HG02798 (cell line): ENCODE data around the gene PSMD8.

ENCODE experiments used
- ATAC-seq: cut with Tn5 transposase; IDR thresholded peaks from one replicate; pipeline ENCODE4 v1.9.1; 2021; ENCODE audit warnings: mild to moderate bottlenecking; ENCODE audit not compliant: unreplicated experiment, poor library complexity

Gene PSMD8

GRCh38 chr19:38429811-38430156 is 55.4 kb downstream of the PSMD8 start:
- ATAC-seq = no peak

GRCh38 chr19:38430931-38431330 is 56.6 kb downstream of the PSMD8 start:
- no peak for ATAC-seq

GRCh38 chr19:38433268-38433733 is 58.9 kb downstream of the PSMD8 start, which contains the start of gene RYR1:
TSS of gene RYR1 (plus strand) at chr19:38433691. CDS start at chr19:38433830, 139 bp downstream.
- no peak for ATAC-seq
